HG03469 (cell line): ENCODE results near the gene ID1.
A peak's percentile ranks its signal among the peaks of the same experiment; 100 is the strongest.
"Not testable (repeated sequence)": the region's sequence is repeated elsewhere in the genome, so short reads cannot be mapped to it uniquely, and the experiment has no call there.

Source experiments
- ATAC-seq: cut with Tn5 transposase; IDR thresholded peaks from one replicate; pipeline ENCODE4 v1.9.1; 2021; ENCODE audit warnings: mild to moderate bottlenecking, moderate library complexity, moderate number of reproducible peaks; ENCODE audit not compliant: unreplicated experiment

The ID1 gene

GRCh38 chr20:31572701-31573554 lies 32.2 kb upstream of the ID1 start:
- ATAC-seq, result peak; percentile 73

GRCh38 chr20:31573555-31574321 lies 31.4 kb upstream of the ID1 start:
- ATAC-seq, result no peak

- ATAC-seq, result not testable (repeated sequence)
These were observed 30.1 kb upstream of the ID1 start for GRCh38 chr20:31574986-31575385.

GRCh38 chr20:31576751-31577150 lies 28.3 kb upstream of the ID1 start:
- ATAC-seq, result no peak

- ATAC-seq, result no peak
These were observed 27.9 kb upstream of the ID1 start for GRCh38 chr20:31577194-31577593.

- ATAC-seq, result no peak
These were observed 26.5 kb upstream of the ID1 start for GRCh38 chr20:31578448-31579138.

GRCh38 chr20:31579245-31579644 lies 25.8 kb upstream of the ID1 start:
- no peak for ATAC-seq

- not testable (repeated sequence) for ATAC-seq
These were observed 25.0 kb upstream of the ID1 start for GRCh38 chr20:31579941-31580651.

- no peak for ATAC-seq
These were observed 24.4 kb upstream of the ID1 start for GRCh38 chr20:31580706-31581105.

- no peak for ATAC-seq
These were observed 23.7 kb upstream of the ID1 start for GRCh38 chr20:31581391-31581790.

- no peak for ATAC-seq
These were observed 17.3 kb upstream of the ID1 start for GRCh38 chr20:31587545-31588389.

- ATAC-seq, result no peak
These were observed 14.3 kb upstream of the ID1 start for GRCh38 chr20:31590717-31591225.

- ATAC-seq, result no peak
These were observed 11.7 kb upstream of the ID1 start for GRCh38 chr20:31593221-31594001.

- ATAC-seq, result no peak
These were observed 11.0 kb upstream of the ID1 start for GRCh38 chr20:31594002-31594557.

- no peak for ATAC-seq
These were observed 10.3 kb upstream of the ID1 start for GRCh38 chr20:31594558-31595379.

GRCh38 chr20:31595380-31595653 lies 9.8 kb upstream of the ID1 start:
- ATAC-seq, result no peak

GRCh38 chr20:31595654-31596411 lies 9.3 kb upstream of the ID1 start:
- no peak for ATAC-seq
